HG03103 (cell line): Measurements from ENCODE around the gene UBA52.
A peak's percentile ranks its signal among the peaks of the same experiment; 100 is the strongest.
"Not testable (repeated sequence)": the region's sequence is repeated elsewhere in the genome, so short reads cannot be mapped to it uniquely, and the experiment has no call there.

Source experiments
- ATAC-seq: cut with Tn5 transposase; IDR thresholded peaks from one replicate; pipeline ENCODE4 v1.9.1; 2021; ENCODE audit warnings: low read depth; ENCODE audit not compliant: unreplicated experiment

Gene UBA52

GRCh38 chr19:18590273-18591272 lies 18.9 kb downstream of the UBA52 start:
- ATAC-seq = no peak

GRCh38 chr19:18591735-18592385 lies 20.2 kb downstream of the UBA52 start:
- no peak for ATAC-seq

GRCh38 chr19:18592732-18593131 lies 21.1 kb downstream of the UBA52 start:
- not testable (repeated sequence) for ATAC-seq

- ATAC-seq = no peak
Measured at GRCh38 chr19:18593367-18594095, 21.9 kb downstream of the UBA52 start.

GRCh38 chr19:18594096-18594823 lies 22.6 kb downstream of the UBA52 start:
- ATAC-seq = peak; percentile 48

- ATAC-seq = no peak
Measured at GRCh38 chr19:18594824-18595373, 23.2 kb downstream of the UBA52 start.

GRCh38 chr19:18595475-18595874 lies 23.8 kb downstream of the UBA52 start:
- no peak for ATAC-seq

- no peak for ATAC-seq
Measured at GRCh38 chr19:18596752-18597157, 25.1 kb downstream of the UBA52 start.

- ATAC-seq = no peak
Measured at GRCh38 chr19:18597809-18598660, 26.4 kb downstream of the UBA52 start.

GRCh38 chr19:18599485-18599884 lies 27.8 kb downstream of the UBA52 start:
- ATAC-seq = no peak

- not testable (repeated sequence) for ATAC-seq
Measured at GRCh38 chr19:18600692-18601397, 29.2 kb downstream of the UBA52 start.

GRCh38 chr19:18601875-18602274 lies 30.2 kb downstream of the UBA52 start:
- ATAC-seq = no peak

- no peak for ATAC-seq
Measured at GRCh38 chr19:18603255-18603957, 31.7 kb downstream of the UBA52 start.

- ATAC-seq = no peak
Measured at GRCh38 chr19:18603958-18604819, 32.5 kb downstream of the UBA52 start.

GRCh38 chr19:18604820-18605159 lies 33.1 kb downstream of the UBA52 start:
- ATAC-seq = no peak

- no peak for ATAC-seq
Measured at GRCh38 chr19:18605196-18605545, 33.5 kb downstream of the UBA52 start.
